ENCODE data around the gene STAG1.

DNA sequence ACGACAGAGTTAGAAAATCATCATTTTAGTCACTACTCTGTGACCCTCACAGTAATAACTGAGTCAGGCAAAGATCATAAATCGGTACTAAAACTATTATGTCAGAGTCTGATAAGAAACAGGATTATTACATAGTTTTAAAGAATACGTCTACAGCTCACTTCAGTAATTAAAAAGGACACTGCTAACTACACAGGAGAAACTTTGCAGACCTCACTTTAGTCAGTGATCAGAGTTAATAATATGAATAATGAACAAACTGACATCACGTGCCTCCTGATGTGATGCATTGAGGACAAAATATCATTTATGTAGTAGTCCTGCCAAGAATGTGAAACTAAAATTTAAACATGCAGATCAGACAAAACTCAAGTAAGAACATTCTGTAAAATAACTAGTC is 339.9 kb downstream of the STAG1 start:
- no peak for TF ChIP-seq POLR2A (IDR thresholded peaks at IDR 0.05)
- TF ChIP-seq, protein P1, sequence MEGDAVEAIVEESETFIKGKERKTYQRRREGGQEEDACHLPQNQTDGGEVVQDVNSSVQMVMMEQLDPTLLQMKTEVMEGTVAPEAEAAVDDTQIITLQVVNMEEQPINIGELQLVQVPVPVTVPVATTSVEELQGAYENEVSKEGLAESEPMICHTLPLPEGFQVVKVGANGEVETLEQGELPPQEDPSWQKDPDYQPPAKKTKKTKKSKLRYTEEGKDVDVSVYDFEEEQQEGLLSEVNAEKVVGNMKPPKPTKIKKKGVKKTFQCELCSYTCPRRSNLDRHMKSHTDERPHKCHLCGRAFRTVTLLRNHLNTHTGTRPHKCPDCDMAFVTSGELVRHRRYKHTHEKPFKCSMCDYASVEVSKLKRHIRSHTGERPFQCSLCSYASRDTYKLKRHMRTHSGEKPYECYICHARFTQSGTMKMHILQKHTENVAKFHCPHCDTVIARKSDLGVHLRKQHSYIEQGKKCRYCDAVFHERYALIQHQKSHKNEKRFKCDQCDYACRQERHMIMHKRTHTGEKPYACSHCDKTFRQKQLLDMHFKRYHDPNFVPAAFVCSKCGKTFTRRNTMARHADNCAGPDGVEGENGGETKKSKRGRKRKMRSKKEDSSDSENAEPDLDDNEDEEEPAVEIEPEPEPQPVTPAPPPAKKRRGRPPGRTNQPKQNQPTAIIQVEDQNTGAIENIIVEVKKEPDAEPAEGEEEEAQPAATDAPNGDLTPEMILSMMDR (IDR thresholded peaks at IDR 0.05) = no peak
